ENCODE results near the gene KCNQ1OT1.

- TF ChIP-seq CTCF (conservative IDR thresholded peaks at IDR 0.05; ENCODE audit: low read depth, low read length) (no peak), POLR2A (IDR thresholded peaks at IDR 0.05; ENCODE audit: low read depth, low read length) (no peak), MAFK (IDR thresholded peaks at IDR 0.05; ENCODE audit: low read depth, low read length) (no peak), FOS (IDR thresholded peaks at IDR 0.05; ENCODE audit: low read depth, low read length) (no peak), RCOR1 (IDR thresholded peaks at IDR 0.05; ENCODE audit: insufficient replicate concordance, low read length) (no peak), RAD21 (IDR thresholded peaks at IDR 0.05; ENCODE audit: low read length) (no peak), SMC3 (IDR thresholded peaks at IDR 0.05; ENCODE audit: low read depth, low read length) (no peak), BHLHE40 (IDR thresholded peaks at IDR 0.05; ENCODE audit: low read depth, low read length) (no peak), RFX5 (IDR thresholded peaks at IDR 0.05; ENCODE audit: low read depth, low read length) (no peak), NFE2L2 (IDR thresholded peaks at IDR 0.05; ENCODE audit: low read depth, low read length) (no peak), CHD1 (IDR thresholded peaks at IDR 0.05; ENCODE audit: low read depth, low read length) (no peak), CEBPB (IDR thresholded peaks at IDR 0.05; ENCODE audit: low read depth, low read length) (no peak)
Measured at GRCh38 chr11:2586793-2587131, 113.0 kb downstream of the KCNQ1OT1 start.
